HCT116 (cell line): Measurements from ENCODE around the gene ZFYVE16. TPM values are rescaled to one million over a fixed set of nuclear protein-coding genes. Genes with fewer than 3 reads are reported as not detected.

ENCODE experiments used
- ATAC-seq: fragments of 200-7000 bp; cut with Tn5 transposase; 2 replicates; pipeline ENCODE4 v1.9.1; 2020; ENCODE audit warnings: mild to moderate bottlenecking, moderate library complexity
- BruUV-seq: library from RNA; stranded (reverse); fragments of 400-500 nt; replicated peaks from 2 replicates; lab custom pipeline; 2021; lab: Mats Ljungman, UMichigan
- CTCF ChIA-PET: fragments of 300-600 bp; sonication (Branson Sonifier 250); formaldehyde crosslinking; loops from one replicate; lab custom pipeline; 2021; ENCODE audit warnings: antibody characterized with exemption; lab: Charles Lee
- POLR2A ChIA-PET: fragments of 300-600, 350-600 bp; sonication (Branson Sonifier 250); formaldehyde crosslinking; loops from one replicate; lab custom pipeline; 2021; ENCODE audit warnings: antibody characterized with exemption; lab: Charles Lee
- RAD21 ChIA-PET, 2 experiments: fragments of 300-600 bp; sonication (Branson Sonifier 250); formaldehyde crosslinking; loops; one replicate each; lab custom pipeline; 2023; ENCODE audit warnings: low total read pairs in 2 of 2; ENCODE audit not compliant: uncharacterized antibody in 2 of 2, unreplicated experiment in 2 of 2, low non-redundant PET in 1 of 2; lab: Charles Lee
- DNase-seq: peaks from one replicate; pipeline ENCODE4 v3.0.0-alpha.2; 2010; ENCODE audit warnings: low read depth, low spot score
- H2AFZ ChIP-seq: fragments of 200-600 bp; shearing (Covaris generic), sonication (generic); 2 replicates; pipeline ENCODE4 v1.6.1; 2017; ENCODE audit warnings: low read depth, mixed run types, mixed read lengths, antibody characterized with exemption, low read length; ENCODE audit not compliant: poor library complexity, severe bottlenecking
- H3K27ac ChIP-seq: 2 replicates; pipeline ENCODE4 v1.5.1; 2012; ENCODE audit warnings: low read depth, low read length
- H3K27me3 ChIP-seq: fragments of 200-600 bp; sonication (generic); 2 replicates; pipeline ENCODE4 v1.6.1; 2016; ENCODE audit warnings: mixed run types, low read length, mixed read lengths; ENCODE audit not compliant: insufficient read depth
- H3K36me3 ChIP-seq, 2 experiments: fragments of 200-500 bp in 1 of 2; fragments of 200-600 bp in 1 of 2; sonication (Bioruptor generic) in 1 of 2; sonication (generic) in 1 of 2; 2 replicates each; pipeline versions ENCODE4 v1.5.1 to v1.6.1; 2014 to 2016; ENCODE audit warnings: low read length in 2 of 2, inconsistent platforms in 1 of 2, mixed read lengths in 1 of 2, mixed run types in 1 of 2; ENCODE audit not compliant: insufficient read depth in 2 of 2, control insufficient read depth in 1 of 2
- H3K4me1 ChIP-seq, 2 experiments: fragments of 200-600 bp in 1 of 2; sonication (generic) in 1 of 2; 2 replicates each; pipeline versions ENCODE4 v1.5.1 to v1.6.1; 2012 to 2017; ENCODE audit warnings: low read length in 2 of 2, inconsistent platforms in 1 of 2, mild to moderate bottlenecking in 1 of 2, mixed read lengths in 1 of 2, mixed run types in 1 of 2, moderate library complexity in 1 of 2; ENCODE audit not compliant: insufficient read depth in 2 of 2, control insufficient read depth in 1 of 2
- H3K4me2 ChIP-seq: fragments of 200-600 bp; sonication (generic); 2 replicates; pipeline ENCODE4 v1.6.1; 2017; ENCODE audit warnings: mixed run types, low read length, mixed read lengths
- H3K4me3 ChIP-seq, 2 experiments: fragments of 200-600 bp in 1 of 2; sonication (generic) in 1 of 2; replicated peaks in 1 of 2; 2 replicates each; pipeline ENCODE4 v1.5.1; 2011 to 2016; ENCODE audit warnings: low read length in 2 of 2, control low read depth in 1 of 2, low read depth in 1 of 2, mild to moderate bottlenecking in 1 of 2, mixed read lengths in 1 of 2, mixed run types in 1 of 2
- H3K79me2 ChIP-seq: fragments of 200-600 bp; sonication (generic); 2 replicates; pipeline ENCODE4 v1.6.1; 2017; ENCODE audit warnings: mild to moderate bottlenecking, mixed run types, low read length, moderate library complexity, mixed read lengths; ENCODE audit not compliant: insufficient read depth
- H3K9ac ChIP-seq: fragments of 200-600 bp; sonication (generic); 2 replicates; pipeline ENCODE4 v1.6.1; 2016; ENCODE audit warnings: low read length, mixed read lengths
- H3K9me2 ChIP-seq: fragments of 200-600 bp; sonication (generic), shearing (Covaris generic); 2 replicates; pipeline ENCODE4 v1.6.1; 2017; ENCODE audit warnings: mixed run types, mild to moderate bottlenecking, moderate library complexity; ENCODE audit not compliant: insufficient read depth
- H3K9me3 ChIP-seq, 2 experiments: fragments of 200-500 bp in 1 of 2; fragments of 200-600 bp in 1 of 2; sonication (Bioruptor generic) in 1 of 2; sonication (generic) in 1 of 2; 2 replicates each; pipeline ENCODE4 v1.6.1; 2014 to 2017; ENCODE audit warnings: low read length in 2 of 2, mixed read lengths in 2 of 2, inconsistent platforms in 1 of 2, low read depth in 1 of 2, mild to moderate bottlenecking in 1 of 2, mixed run types in 1 of 2, moderate library complexity in 1 of 2; ENCODE audit not compliant: control insufficient read depth in 1 of 2, insufficient read depth in 1 of 2
- H4K20me1 ChIP-seq: fragments of 200-600 bp; sonication (generic), shearing (Covaris generic); 2 replicates; pipeline ENCODE4 v1.6.1; 2017; ENCODE audit warnings: mixed run types, mild to moderate bottlenecking, moderate library complexity; ENCODE audit not compliant: insufficient read depth
- ATF3 ChIP-seq: IDR thresholded peaks from 2 replicates; pipeline ENCODE4 v1.6.1; 2012
- CBX3 ChIP-seq: IDR thresholded peaks from 2 replicates; pipeline ENCODE4 v1.6.1; 2012; ENCODE audit warnings: low read depth
- CEBPB ChIP-seq: IDR thresholded peaks from 2 replicates; pipeline ENCODE4 v1.6.1; 2012; ENCODE audit warnings: low read depth
- CTCF ChIP-seq, 3 experiments: fragments of 200-600 bp in 1 of 3; sonication (generic) in 1 of 3; IDR thresholded peaks in 2 of 3; conservative IDR thresholded peaks in 1 of 3; 2 replicates each; pipeline ENCODE4 v1.5.1; 2012 to 2017; ENCODE audit warnings: low read depth in 2 of 3, low read length in 2 of 3, antibody characterized with exemption in 1 of 3, borderline replicate concordance in 1 of 3, control low read depth in 1 of 3, mild to moderate bottlenecking in 1 of 3, mixed read lengths in 1 of 3, mixed run types in 1 of 3, moderate library complexity in 1 of 3; ENCODE audit not compliant: insufficient read depth in 1 of 3
- ELF1 ChIP-seq: IDR thresholded peaks from 2 replicates; pipeline ENCODE4 v1.6.1; 2012; ENCODE audit warnings: low read depth, borderline replicate concordance
- EZH2 ChIP-seq: fragments of 200-600 bp; sonication (generic); IDR thresholded peaks from 2 replicates; pipeline ENCODE4 v1.6.1; 2017; ENCODE audit warnings: antibody characterized with exemption, mixed run types
- FOSL1 ChIP-seq: IDR thresholded peaks from 2 replicates; pipeline ENCODE4 v1.6.1; 2012; ENCODE audit warnings: low read depth
- RAD21 ChIP-seq: IDR thresholded peaks from 2 replicates; pipeline ENCODE4 v1.6.1; 2012; ENCODE audit warnings: low read depth, mild to moderate bottlenecking
- ZFX ChIP-seq: fragments of 450-650 bp; IDR thresholded peaks from 2 replicates; pipeline ENCODE4 v1.6.1; 2017
- intact Hi-C: fragments of 100-400 bp; cut with micrococcal nuclease; formaldehyde crosslinking; loops from 2 replicates; pipeline ENCODE4 v1.10.0; 2022
- total RNA-seq: library from RNA; stranded (reverse); gene quantifications from one replicate; pipeline ENCODE4 v1.2.1, GENCODE V29; 2021; ENCODE audit not compliant: unreplicated experiment

The ZFYVE16 gene
- total RNA-seq, 1 experiment from 2014 or later = 24.2 TPM

GRCh38 chr5:80481019-80481893 lies 73.4 kb downstream of the ZFYVE16 start:
- peaks cover 0 to 4% of the 10 kb centered on the region in 2 experiments; a peak in 1 of 4 replicates for H3K9me3 ChIP-seq
- peak; percentile 63 to 92 (median 92) for TF ChIP-seq CTCF (IDR thresholded peaks at IDR 0.05 in 2 of 3, conservative IDR thresholded peaks at IDR 0.05 in 1 of 3; ENCODE audit: borderline replicate concordance in 1 of 3, insufficient read depth in 1 of 3, low read depth in 2 of 3, low read length in 2 of 3)
- TF ChIP-seq ELF1 = no peak
- TF ChIP-seq ZFX = no peak
- TF ChIP-seq CBX3 = peak; percentile 67
- TF ChIP-seq RAD21 = peak; percentile 61
- TF ChIP-seq FOSL1 = no peak
- TF ChIP-seq CEBPB = no peak
- TF ChIP-seq EZH2 = no peak
- no peak for TF ChIP-seq ATF3
- TF ChIP-seq, all 23 proteins: peak for 3
- intact Hi-C loops = loop anchor here (1.0 kb wide), 1 partner anchor 191 kb away; no protein-coding TSS in a partner anchor
- peaks cover 0 to 4% of the 10 kb centered on the region in 2 experiments; a peak in 1 of 4 replicates for H3K36me3 ChIP-seq
- H4K20me1 ChIP-seq = no peaks in the 10 kb centered on the region
- ChIA-PET CTCF (interaction anchor here (0.8 to 2.6 kb wide), 9 partner anchors 15 to 191 kb away, joined by 3 to 19 read pairs (median 3); partner anchors contain the start of gene ZFYVE16), POLR2A (interaction anchor here (0.6 kb wide), 1 partner anchor 31 kb away, joined by 3 read pairs; no protein-coding TSS in a partner anchor), RAD21 (interaction anchor here in 1 of 2 experiments (1.0 to 1.5 kb wide), 2 partner anchors 175 to 191 kb away, joined by 3 to 4 read pairs; no protein-coding TSS in a partner anchor)
- no TSS peak for BruUV-seq
- H3K9me2 ChIP-seq = no peaks in the 10 kb centered on the region
- no peak overlapping the region for H2AFZ ChIP-seq
- peak; percentile 94 for ATAC-seq
- peak; percentile 38 for DNase-seq
- H3K9ac ChIP-seq = no peak overlapping the region
- H3K27ac ChIP-seq = no peak overlapping the region
- no peak overlapping the region for H3K4me2 ChIP-seq
- no peak overlapping the region for H3K4me3 ChIP-seq
- H3K27me3 ChIP-seq = no peaks in the 10 kb centered on the region
- H3K79me2 ChIP-seq = no peaks in the 10 kb centered on the region
- H3K4me1 ChIP-seq = no peaks in the 10 kb centered on the region
